HEK293T (cell line): Measurements from ENCODE around the gene GCC2.
"Not testable (repeated sequence)": the region's sequence is repeated elsewhere in the genome, so short reads cannot be mapped to it uniquely, and the experiment has no call there.

Experiments used
- ARNT ChIP-seq: fragments of 450-650 bp; IDR thresholded peaks from 2 replicates; pipeline ENCODE4 v1.6.1; 2017; ENCODE audit warnings: mild to moderate bottlenecking
- BHLHE40 ChIP-seq: fragments of 450-650 bp; IDR thresholded peaks from 2 replicates; pipeline ENCODE4 v1.6.1; 2016; ENCODE audit warnings: mild to moderate bottlenecking, moderate library complexity, borderline replicate concordance
- ELF4 ChIP-seq: fragments of 450-650 bp; IDR thresholded peaks from 2 replicates; pipeline ENCODE4 v1.6.1; 2017; ENCODE audit warnings: antibody characterized with exemption
- FOXA1 ChIP-seq: fragments of 450-650 bp; IDR thresholded peaks from 2 replicates; pipeline ENCODE4 v1.6.1; 2016; ENCODE audit warnings: mild to moderate bottlenecking
- FOXK2 ChIP-seq: fragments of 450-650 bp; IDR thresholded peaks from 2 replicates; pipeline ENCODE4 v1.6.1; 2016; ENCODE audit warnings: mild to moderate bottlenecking
- FOXM1 ChIP-seq: fragments of 450-650 bp; IDR thresholded peaks from 2 replicates; pipeline ENCODE4 v1.6.1; 2017; ENCODE audit warnings: mild to moderate bottlenecking, borderline replicate concordance
- L3MBTL2 ChIP-seq: fragments of 450-650 bp; conservative IDR thresholded peaks from 2 replicates; pipeline ENCODE4 v1.6.1; 2016; ENCODE audit warnings: mild to moderate bottlenecking
- LEF1 ChIP-seq: fragments of 450-650 bp; IDR thresholded peaks from 2 replicates; pipeline ENCODE4 v1.6.1; 2017; ENCODE audit warnings: mild to moderate bottlenecking, borderline replicate concordance
- PKNOX1 ChIP-seq: fragments of 450-650 bp; IDR thresholded peaks from 2 replicates; pipeline ENCODE4 v1.6.1; 2016
- SP1 ChIP-seq: fragments of 450-650 bp; IDR thresholded peaks from 2 replicates; pipeline ENCODE4 v1.6.1; 2017
- SUZ12 ChIP-seq: fragments of 450-650 bp; IDR thresholded peaks from 2 replicates; pipeline ENCODE4 v1.6.1; 2016; ENCODE audit warnings: mild to moderate bottlenecking
- TARDBP ChIP-seq: fragments of 450-650 bp; IDR thresholded peaks from 2 replicates; pipeline ENCODE4 v1.6.1; 2016
- ZNF384 ChIP-seq: fragments of 450-650 bp; IDR thresholded peaks from 2 replicates; pipeline ENCODE4 v1.6.1; 2016

GRCh38 chr2:108524688-108525087 lies 75.7 kb downstream of the GCC2 start:
- not testable (repeated sequence) for TF ChIP-seq ZNF384, SUZ12, LEF1, SP1, PKNOX1, ELF4, FOXA1, BHLHE40, FOXM1, TARDBP, FOXK2, L3MBTL2, ARNT
